ENCODE data around the gene ISOC1. TPM values are rescaled to one million over a fixed set of nuclear protein-coding genes. Genes with fewer than 3 reads are reported as not detected.

ISOC1 gene
- total RNA-seq, 1 donor from 2014 or later = 32.7 TPM

GRCh38 chr5:129114539-129115193 is 20.1 kb downstream of the ISOC1 start:
- H3K27me3 Mint-ChIP-seq (ENCODE audit: low read depth) = no peaks in the 10 kb centered on the region
- no peak overlapping the region for H3K4me3 Mint-ChIP-seq
- H3K4me1 Mint-ChIP-seq = peaks cover 32% of the 10 kb centered on the region
- H3K9me3 Mint-ChIP-seq = no peaks in the 10 kb centered on the region
- peaks cover 3% of the 10 kb centered on the region for H3K36me3 Mint-ChIP-seq
- TF ChIP-seq CTCF (IDR thresholded peaks at IDR 0.05; ENCODE audit: unreplicated experiment) = no peak
- no peak overlapping the region for H3K27ac Mint-ChIP-seq
- no peak for DNase-seq (ENCODE audit: low spot score in 2 of 2, unreplicated experiment in 2 of 2)

- Mint-ChIP-seq H3K9me3 (no peaks in the 10 kb centered on the region), H3K27me3 (ENCODE audit: low read depth) (no peaks in the 10 kb centered on the region), H3K4me3 (no peak overlapping the region), H3K36me3 (no peaks in the 10 kb centered on the region), H3K4me1 (peaks cover 31% of the 10 kb centered on the region), H3K27ac (no peak overlapping the region)
- TF ChIP-seq CTCF (IDR thresholded peaks at IDR 0.05; ENCODE audit: unreplicated experiment) = no peak
- DNase-seq (ENCODE audit: low spot score in 2 of 2, unreplicated experiment in 2 of 2) = no peak
Observed at GRCh38 chr5:129115680-129116079, 21.1 kb downstream of the ISOC1 start.

GRCh38 chr5:129116797-129117196 is 22.2 kb downstream of the ISOC1 start:
- Mint-ChIP-seq H3K36me3 (no peaks in the 10 kb centered on the region), H3K4me3 (no peak overlapping the region), H3K9me3 (no peaks in the 10 kb centered on the region), H3K27me3 (ENCODE audit: low read depth) (no peaks in the 10 kb centered on the region), H3K27ac (no peak overlapping the region), H3K4me1 (peaks cover 21% of the 10 kb centered on the region)
- no peak for TF ChIP-seq CTCF (IDR thresholded peaks at IDR 0.05; ENCODE audit: unreplicated experiment)
- DNase-seq (ENCODE audit: low spot score in 2 of 2, unreplicated experiment in 2 of 2) = no peak

GRCh38 chr5:129118405-129118804 is 23.9 kb downstream of the ISOC1 start:
- H3K4me1 Mint-ChIP-seq = peaks cover 21% of the 10 kb centered on the region
- H3K27me3 Mint-ChIP-seq (ENCODE audit: low read depth) = no peaks in the 10 kb centered on the region
- TF ChIP-seq CTCF (IDR thresholded peaks at IDR 0.05; ENCODE audit: unreplicated experiment) = no peak
- peak overlapping the region; percentile 64 for H3K27ac Mint-ChIP-seq
- H3K9me3 Mint-ChIP-seq = no peaks in the 10 kb centered on the region
- H3K4me3 Mint-ChIP-seq = no peak overlapping the region
- H3K36me3 Mint-ChIP-seq = no peaks in the 10 kb centered on the region
- DNase-seq (ENCODE audit: low spot score in 2 of 2, unreplicated experiment in 2 of 2) = no peak

- Mint-ChIP-seq H3K9me3 (no peaks in the 10 kb centered on the region), H3K36me3 (no peaks in the 10 kb centered on the region), H3K4me3 (no peak overlapping the region), H3K27me3 (ENCODE audit: low read depth) (no peaks in the 10 kb centered on the region), H3K27ac (peak overlapping the region; percentile 64), H3K4me1 (peaks cover 21% of the 10 kb centered on the region)
- TF ChIP-seq CTCF (IDR thresholded peaks at IDR 0.05; ENCODE audit: unreplicated experiment) = no peak
- DNase-seq (ENCODE audit: low spot score in 2 of 2, unreplicated experiment in 2 of 2) = no peak
Observed at GRCh38 chr5:129118826-129119225, 24.3 kb downstream of the ISOC1 start.

Measured in mesothelial cell of epicardium (in vitro differentiated cells).